GM19239 (cell line): ENCODE results near the gene ANTXR1.

ENCODE experiments used
- DNase-seq: peaks from one replicate; pipeline ENCODE4 v3.0.0; 2011; ENCODE audit warnings: low spot score; ENCODE audit not compliant: insufficient read length
- FAIRE-seq: peaks from 2 replicates; lab custom pipeline; 2011; peaks lifted over from hg19 to GRCh38; lab: Jason Lieb, UNC

The ANTXR1 gene

GRCh38 chr2:69013142-69013839, at the start of gene ANTXR1:
Gene ANTXR1, plus strand, starts transcription at chr2:69013179. Its CDS starts 321 bp downstream, at chr2:69013500.
- peak; percentile 9 for DNase-seq
- FAIRE-seq, result no peak

- DNase-seq, result no peak
- no peak for FAIRE-seq
Observed at GRCh38 chr2:68964282-68964681, 48.7 kb upstream of the ANTXR1 start.

- FAIRE-seq (no peak), DNase-seq (no peak)
Observed at GRCh38 chr2:68968221-68968620, 44.8 kb upstream of the ANTXR1 start.

GRCh38 chr2:68969736-68970490, 43.1 kb upstream of the ANTXR1 start:
- DNase-seq, result no peak
- no peak for FAIRE-seq

- FAIRE-seq, result no peak
- no peak for DNase-seq
Observed at GRCh38 chr2:68970566-68971265, 42.3 kb upstream of the ANTXR1 start.

GRCh38 chr2:68971591-68972231, 41.3 kb upstream of the ANTXR1 start:
- DNase-seq, result no peak
- no peak for FAIRE-seq

GRCh38 chr2:68974251-68974650, 38.7 kb upstream of the ANTXR1 start, which contains the start of gene GKN1:
Gene GKN1, plus strand, starts transcription at chr2:68974636. Its CDS starts 42 bp downstream, at chr2:68974678.
- no peak for FAIRE-seq
- no peak for DNase-seq

GRCh38 chr2:68974946-68975665, 37.9 kb upstream of the ANTXR1 start:
- FAIRE-seq (no peak), DNase-seq (no peak)

GRCh38 chr2:68975844-68976243, 37.1 kb upstream of the ANTXR1 start:
- DNase-seq (no peak), FAIRE-seq (no peak)

GRCh38 chr2:68977453-68977852, 35.5 kb upstream of the ANTXR1 start:
- DNase-seq (no peak), FAIRE-seq (no peak)

- no peak for FAIRE-seq
- no peak for DNase-seq
Observed at GRCh38 chr2:68978098-68978497, 34.9 kb upstream of the ANTXR1 start.

GRCh38 chr2:68980956-68981355, 32.0 kb upstream of the ANTXR1 start:
- no peak for DNase-seq
- no peak for FAIRE-seq

- no peak for DNase-seq
- FAIRE-seq, result no peak
Observed at GRCh38 chr2:68987021-68987503, 25.9 kb upstream of the ANTXR1 start.

GRCh38 chr2:68989035-68989434, 23.9 kb upstream of the ANTXR1 start:
- DNase-seq (no peak), FAIRE-seq (no peak)

GRCh38 chr2:68992341-68992740, 20.6 kb upstream of the ANTXR1 start:
- DNase-seq, result no peak
- no peak for FAIRE-seq

- FAIRE-seq (no peak), DNase-seq (no peak)
Observed at GRCh38 chr2:68992933-68993332, 20.0 kb upstream of the ANTXR1 start.

GRCh38 chr2:68993660-68994059, 19.3 kb upstream of the ANTXR1 start:
- no peak for DNase-seq
- no peak for FAIRE-seq

- FAIRE-seq (no peak), DNase-seq (no peak)
Observed at GRCh38 chr2:68994864-68995263, 18.1 kb upstream of the ANTXR1 start.

- FAIRE-seq (no peak), DNase-seq (no peak)
Observed at GRCh38 chr2:68995916-68996315, 17.1 kb upstream of the ANTXR1 start.

- DNase-seq, result no peak
- no peak for FAIRE-seq
Observed at GRCh38 chr2:68997401-68997800, 15.6 kb upstream of the ANTXR1 start.
